GM18868 (cell line): ENCODE measurements around the gene CHD9.
"Not testable (repeated sequence)": the region's sequence is repeated elsewhere in the genome, so short reads cannot be mapped to it uniquely, and the experiment has no call there.

Experiments used
- ATAC-seq: cut with Tn5 transposase; IDR thresholded peaks from one replicate; pipeline ENCODE4 v1.9.1; 2021; ENCODE audit warnings: mild to moderate bottlenecking, moderate library complexity; ENCODE audit not compliant: unreplicated experiment

The CHD9 gene

GRCh38 chr16:53048139-53048915, 6.5 kb upstream of the CHD9 start:
- ATAC-seq: no peak

GRCh38 chr16:53051255-53051654, 3.5 kb upstream of the CHD9 start:
- not testable (repeated sequence) for ATAC-seq

GRCh38 chr16:53052519-53053501, 2.0 kb upstream of the CHD9 start, which contains the start of gene CHD9NB:
Gene CHD9NB, minus strand, starts transcription at chr16:53052897. Its CDS starts 8,739 bp downstream, at chr16:53044158.
- ATAC-seq: peak; percentile 39

DNA sequence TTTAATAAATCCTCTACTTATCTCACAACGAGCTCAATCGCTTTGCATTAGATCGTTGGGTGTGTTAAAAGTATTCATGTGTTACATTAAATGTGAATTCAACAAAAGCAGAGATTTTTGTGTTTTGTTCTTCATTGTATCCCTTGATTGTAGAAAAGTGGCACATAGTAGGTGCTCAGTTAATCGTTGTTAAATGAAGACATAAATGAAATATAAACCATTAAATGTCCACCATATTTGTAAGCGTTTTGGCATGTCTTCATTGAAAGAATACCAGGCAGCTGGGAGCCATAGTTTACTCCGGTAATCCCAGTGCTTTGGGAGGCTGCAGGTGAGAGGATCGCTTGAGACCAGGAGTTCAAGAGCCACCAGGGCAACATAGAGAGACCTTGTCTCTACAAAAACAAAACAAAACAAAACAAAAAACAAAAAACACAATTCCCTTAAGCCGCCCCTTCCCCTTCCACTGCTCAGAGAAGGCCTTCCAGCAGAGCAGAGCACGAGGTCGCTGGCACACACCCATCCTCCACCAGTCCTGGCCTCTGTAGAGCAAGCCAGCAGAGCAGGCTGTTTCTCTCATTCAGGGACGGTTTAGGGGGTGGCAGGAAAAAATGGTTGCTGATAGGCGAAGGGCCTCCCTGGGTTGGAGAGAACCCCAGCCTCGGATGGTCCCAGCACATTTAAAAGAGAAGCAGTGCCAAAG, 673 bp upstream of the CHD9 start:
- ATAC-seq: peak; percentile 39

- no peak for ATAC-seq
Observed at GRCh38 chr16:53055541-53056391, 975 bp downstream of the CHD9 start.

- no peak for ATAC-seq
Observed at GRCh38 chr16:53056392-53056881, 1.6 kb downstream of the CHD9 start.

- no peak for ATAC-seq
Observed at GRCh38 chr16:53057658-53058057, 2.9 kb downstream of the CHD9 start.

GRCh38 chr16:53058441-53058840, 3.6 kb downstream of the CHD9 start:
- no peak for ATAC-seq

GRCh38 chr16:53058882-53059281, 4.1 kb downstream of the CHD9 start:
- ATAC-seq: no peak

- no peak for ATAC-seq
Observed at GRCh38 chr16:53059672-53060071, 4.9 kb downstream of the CHD9 start.

DNA sequence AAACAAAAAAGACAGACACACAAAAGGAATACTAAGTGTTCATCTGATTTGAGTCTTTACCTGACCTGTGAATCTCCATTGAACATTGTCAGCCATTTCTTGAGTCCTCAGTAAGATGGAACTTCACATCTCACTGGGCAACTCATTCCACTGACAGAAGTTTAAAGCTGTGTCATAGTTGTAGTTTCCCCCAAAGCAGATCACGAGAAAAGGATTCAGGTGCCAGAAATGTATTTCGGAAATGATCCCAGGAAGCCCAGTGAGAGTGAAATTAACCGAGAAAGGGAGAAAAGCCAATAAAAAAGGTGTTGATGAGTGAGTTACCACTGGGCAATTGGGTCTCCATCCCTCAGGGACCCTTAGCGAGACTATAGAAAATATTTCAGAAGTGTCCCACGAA, 6.5 kb downstream of the CHD9 start:
- ATAC-seq: peak; percentile 25

DNA sequence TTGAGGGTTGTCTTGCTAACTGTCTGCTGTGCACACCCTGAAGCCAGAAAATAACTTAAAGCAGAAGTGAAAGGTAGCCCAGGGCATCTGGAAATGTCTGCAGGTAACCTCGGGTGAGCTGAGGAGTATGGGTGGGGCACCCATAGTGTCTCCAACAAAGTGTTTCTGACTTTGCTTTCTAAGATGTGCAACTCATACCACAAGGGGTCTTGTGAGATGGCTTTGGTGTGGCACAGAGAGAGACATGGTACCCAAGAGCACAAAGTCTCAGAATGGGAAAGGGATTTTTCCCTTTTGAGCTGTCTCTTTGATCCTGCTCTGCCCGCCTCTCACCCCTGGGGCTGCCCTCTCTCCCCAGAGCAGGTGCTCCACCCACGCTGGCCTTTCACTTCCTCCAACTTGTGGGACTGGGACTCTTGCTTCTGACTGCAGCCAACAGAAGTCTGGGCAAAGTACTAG, 6.9 kb downstream of the CHD9 start:
- ATAC-seq: peak; percentile 84

- ATAC-seq: no peak
Observed at GRCh38 chr16:53064081-53064578, 9.3 kb downstream of the CHD9 start.

- no peak for ATAC-seq
Observed at GRCh38 chr16:53065461-53066061, 10.8 kb downstream of the CHD9 start.

- ATAC-seq: no peak
Observed at GRCh38 chr16:53067675-53068074, 12.9 kb downstream of the CHD9 start.

- peak; percentile 49 for ATAC-seq
Observed at GRCh38 chr16:53068423-53068833, 13.6 kb downstream of the CHD9 start.

GRCh38 chr16:53069772-53070171, 15.0 kb downstream of the CHD9 start:
- ATAC-seq: no peak

DNA sequence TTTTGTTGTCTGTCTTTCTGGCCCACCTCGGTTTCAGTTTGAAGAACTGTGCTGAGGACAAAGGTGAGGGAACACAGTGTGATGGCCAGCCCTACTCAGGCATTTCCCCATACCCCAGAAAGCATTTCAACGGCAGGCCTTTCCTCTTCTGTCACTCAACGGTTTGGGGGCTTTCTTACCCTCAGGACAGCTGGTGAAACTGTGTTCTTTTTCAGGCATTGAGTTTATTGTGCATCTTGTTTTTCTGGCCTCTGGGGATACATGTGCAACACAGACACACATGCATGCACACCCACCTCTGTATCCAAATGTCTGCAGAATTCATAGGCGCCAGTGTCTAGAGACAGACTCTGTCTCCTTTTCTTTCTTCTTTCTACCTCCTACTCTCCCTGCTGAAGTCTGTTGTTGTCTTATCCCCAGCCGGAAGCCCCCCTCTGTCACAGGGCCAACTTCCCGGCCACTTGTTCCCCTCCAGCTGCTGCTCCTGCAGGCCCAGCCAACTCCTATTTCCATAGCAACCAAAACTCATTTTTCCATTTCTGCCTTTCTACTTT, 17.0 kb downstream of the CHD9 start:
- ATAC-seq: peak; percentile 69

- no peak for ATAC-seq
Observed at GRCh38 chr16:53073022-53073421, 18.2 kb downstream of the CHD9 start.
